ENCODE measurements around the gene IFT74. TPM values are rescaled to one million over a fixed set of nuclear protein-coding genes. Genes with fewer than 3 reads are reported as not detected.

The IFT74 gene
- total and polyA plus RNA-seq, 2 of the 13 experiments (the other 11 are each of a cell fraction or from before 2014, with no cell fraction given): 4.2 to 12.3 TPM

DNA sequence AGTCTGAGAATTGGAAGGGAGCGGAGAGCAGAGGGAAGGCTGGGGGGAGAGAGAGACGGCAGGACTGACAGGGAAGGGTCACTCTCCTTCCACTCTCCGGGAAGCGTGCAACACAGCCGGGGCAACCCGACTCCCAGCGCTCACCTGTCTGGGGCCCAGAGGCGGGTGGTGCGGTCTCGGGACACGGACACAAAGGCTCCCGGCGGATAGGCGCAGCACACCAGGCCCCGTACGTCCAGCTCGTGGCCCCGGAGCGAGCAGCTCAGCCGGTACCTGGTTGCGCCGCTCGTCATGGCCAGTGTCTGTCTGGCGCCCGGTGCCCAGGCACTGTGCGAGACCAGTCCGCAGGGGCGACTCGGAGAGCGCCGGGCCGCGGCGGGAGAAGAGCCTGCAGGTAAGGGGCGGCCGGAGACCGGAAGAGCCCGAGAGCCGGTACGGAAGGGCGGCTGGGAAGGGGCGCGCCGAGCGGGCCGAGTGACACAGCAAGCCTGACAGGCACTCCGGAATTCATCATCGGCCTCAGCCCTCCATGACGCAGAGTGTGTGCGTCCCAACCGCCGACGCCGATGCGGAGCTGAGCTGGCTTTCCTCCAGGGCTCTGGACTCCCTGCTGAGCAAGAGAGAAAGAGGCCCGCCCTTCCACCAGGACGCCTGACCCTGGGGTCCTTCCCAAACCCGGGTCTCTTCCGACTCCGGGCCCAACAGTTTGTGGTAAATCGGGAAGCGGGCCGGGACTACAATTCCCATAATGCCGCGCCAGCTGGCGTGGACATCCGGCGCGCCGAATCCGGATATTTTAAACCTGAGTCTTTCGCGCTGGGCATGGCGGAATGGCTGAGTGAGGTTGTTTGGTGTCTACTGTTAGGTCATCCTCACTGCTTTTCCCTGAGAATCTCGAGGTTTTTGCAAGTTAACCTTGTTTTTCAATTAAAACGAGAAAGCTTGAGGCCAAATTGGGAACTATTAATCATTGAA is 9.2 kb upstream of the IFT74 start, which contains the start of gene PLAA (continued):
- TF ChIP-seq, protein P1, sequence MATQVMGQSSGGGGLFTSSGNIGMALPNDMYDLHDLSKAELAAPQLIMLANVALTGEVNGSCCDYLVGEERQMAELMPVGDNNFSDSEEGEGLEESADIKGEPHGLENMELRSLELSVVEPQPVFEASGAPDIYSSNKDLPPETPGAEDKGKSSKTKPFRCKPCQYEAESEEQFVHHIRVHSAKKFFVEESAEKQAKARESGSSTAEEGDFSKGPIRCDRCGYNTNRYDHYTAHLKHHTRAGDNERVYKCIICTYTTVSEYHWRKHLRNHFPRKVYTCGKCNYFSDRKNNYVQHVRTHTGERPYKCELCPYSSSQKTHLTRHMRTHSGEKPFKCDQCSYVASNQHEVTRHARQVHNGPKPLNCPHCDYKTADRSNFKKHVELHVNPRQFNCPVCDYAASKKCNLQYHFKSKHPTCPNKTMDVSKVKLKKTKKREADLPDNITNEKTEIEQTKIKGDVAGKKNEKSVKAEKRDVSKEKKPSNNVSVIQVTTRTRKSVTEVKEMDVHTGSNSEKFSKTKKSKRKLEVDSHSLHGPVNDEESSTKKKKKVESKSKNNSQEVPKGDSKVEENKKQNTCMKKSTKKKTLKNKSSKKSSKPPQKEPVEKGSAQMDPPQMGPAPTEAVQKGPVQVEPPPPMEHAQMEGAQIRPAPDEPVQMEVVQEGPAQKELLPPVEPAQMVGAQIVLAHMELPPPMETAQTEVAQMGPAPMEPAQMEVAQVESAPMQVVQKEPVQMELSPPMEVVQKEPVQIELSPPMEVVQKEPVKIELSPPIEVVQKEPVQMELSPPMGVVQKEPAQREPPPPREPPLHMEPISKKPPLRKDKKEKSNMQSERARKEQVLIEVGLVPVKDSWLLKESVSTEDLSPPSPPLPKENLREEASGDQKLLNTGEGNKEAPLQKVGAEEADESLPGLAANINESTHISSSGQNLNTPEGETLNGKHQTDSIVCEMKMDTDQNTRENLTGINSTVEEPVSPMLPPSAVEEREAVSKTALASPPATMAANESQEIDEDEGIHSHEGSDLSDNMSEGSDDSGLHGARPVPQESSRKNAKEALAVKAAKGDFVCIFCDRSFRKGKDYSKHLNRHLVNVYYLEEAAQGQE (IDR thresholded peaks at IDR 0.05; ENCODE audit: borderline replicate concordance in 1 of 2, low read depth in 1 of 2, low read length in 2 of 2): 0 out of 4 replicates have a peak, but pooled peaks of 1 of the 2 experiments have one; percentile 4
- TF ChIP-seq, protein P2, sequence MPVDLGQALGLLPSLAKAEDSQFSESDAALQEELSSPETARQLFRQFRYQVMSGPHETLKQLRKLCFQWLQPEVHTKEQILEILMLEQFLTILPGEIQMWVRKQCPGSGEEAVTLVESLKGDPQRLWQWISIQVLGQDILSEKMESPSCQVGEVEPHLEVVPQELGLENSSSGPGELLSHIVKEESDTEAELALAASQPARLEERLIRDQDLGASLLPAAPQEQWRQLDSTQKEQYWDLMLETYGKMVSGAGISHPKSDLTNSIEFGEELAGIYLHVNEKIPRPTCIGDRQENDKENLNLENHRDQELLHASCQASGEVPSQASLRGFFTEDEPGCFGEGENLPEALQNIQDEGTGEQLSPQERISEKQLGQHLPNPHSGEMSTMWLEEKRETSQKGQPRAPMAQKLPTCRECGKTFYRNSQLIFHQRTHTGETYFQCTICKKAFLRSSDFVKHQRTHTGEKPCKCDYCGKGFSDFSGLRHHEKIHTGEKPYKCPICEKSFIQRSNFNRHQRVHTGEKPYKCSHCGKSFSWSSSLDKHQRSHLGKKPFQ (CRISPR knock-in tag; IDR thresholded peaks at IDR 0.05; ENCODE audit: insufficient replicate concordance): no peak
- TF ChIP-seq KLF9 (CRISPR knock-in tag; IDR thresholded peaks at IDR 0.05; ENCODE audit: low read depth): 0 out of 2 replicates have a peak, but pooled peaks have one; percentile 39
- TF ChIP-seq, protein P3, sequence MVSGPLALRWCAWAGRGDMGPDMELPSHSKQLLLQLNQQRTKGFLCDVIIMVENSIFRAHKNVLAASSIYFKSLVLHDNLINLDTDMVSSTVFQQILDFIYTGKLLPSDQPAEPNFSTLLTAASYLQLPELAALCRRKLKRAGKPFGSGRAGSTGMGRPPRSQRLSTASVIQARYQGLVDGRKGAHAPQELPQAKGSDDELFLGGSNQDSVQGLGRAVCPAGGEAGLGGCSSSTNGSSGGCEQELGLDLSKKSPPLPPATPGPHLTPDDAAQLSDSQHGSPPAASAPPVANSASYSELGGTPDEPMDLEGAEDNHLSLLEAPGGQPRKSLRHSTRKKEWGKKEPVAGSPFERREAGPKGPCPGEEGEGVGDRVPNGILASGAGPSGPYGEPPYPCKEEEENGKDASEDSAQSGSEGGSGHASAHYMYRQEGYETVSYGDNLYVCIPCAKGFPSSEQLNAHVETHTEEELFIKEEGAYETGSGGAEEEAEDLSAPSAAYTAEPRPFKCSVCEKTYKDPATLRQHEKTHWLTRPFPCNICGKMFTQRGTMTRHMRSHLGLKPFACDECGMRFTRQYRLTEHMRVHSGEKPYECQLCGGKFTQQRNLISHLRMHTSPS (CRISPR knock-in tag; IDR thresholded peaks at IDR 0.05; ENCODE audit: low read depth): peak; percentile 60; the same call in 1 of the 2 replicates
- TF ChIP-seq ZNF746 (CRISPR knock-in tag; IDR thresholded peaks at IDR 0.05): no peak
- no peak for TF ChIP-seq TEAD2 (CRISPR knock-in tag; IDR thresholded peaks at IDR 0.05)
- peak; percentile 75 for TF ChIP-seq ZNF781 (CRISPR knock-in tag; IDR thresholded peaks at IDR 0.05; ENCODE audit: borderline replicate concordance, not compliant biosample characterization)
- no peak; the same call in 1 of the 2 replicates for TF ChIP-seq ZNF615 (CRISPR knock-in tag; IDR thresholded peaks at IDR 0.05; ENCODE audit: borderline replicate concordance)
- TF ChIP-seq, protein P4, sequence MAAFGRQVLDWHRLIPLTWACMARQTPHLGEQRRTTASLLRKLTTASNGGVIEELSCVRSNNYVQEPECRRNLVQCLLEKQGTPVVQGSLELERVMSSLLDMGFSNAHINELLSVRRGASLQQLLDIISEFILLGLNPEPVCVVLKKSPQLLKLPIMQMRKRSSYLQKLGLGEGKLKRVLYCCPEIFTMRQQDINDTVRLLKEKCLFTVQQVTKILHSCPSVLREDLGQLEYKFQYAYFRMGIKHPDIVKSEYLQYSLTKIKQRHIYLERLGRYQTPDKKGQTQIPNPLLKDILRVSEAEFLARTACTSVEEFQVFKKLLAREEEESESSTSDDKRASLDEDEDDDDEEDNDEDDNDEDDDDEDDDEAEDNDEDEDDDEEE (CRISPR knock-in tag; IDR thresholded peaks at IDR 0.05): no peak
- no peak for TF ChIP-seq ZFP62 (CRISPR knock-in tag; IDR thresholded peaks at IDR 0.05)
- TF ChIP-seq, protein P5, sequence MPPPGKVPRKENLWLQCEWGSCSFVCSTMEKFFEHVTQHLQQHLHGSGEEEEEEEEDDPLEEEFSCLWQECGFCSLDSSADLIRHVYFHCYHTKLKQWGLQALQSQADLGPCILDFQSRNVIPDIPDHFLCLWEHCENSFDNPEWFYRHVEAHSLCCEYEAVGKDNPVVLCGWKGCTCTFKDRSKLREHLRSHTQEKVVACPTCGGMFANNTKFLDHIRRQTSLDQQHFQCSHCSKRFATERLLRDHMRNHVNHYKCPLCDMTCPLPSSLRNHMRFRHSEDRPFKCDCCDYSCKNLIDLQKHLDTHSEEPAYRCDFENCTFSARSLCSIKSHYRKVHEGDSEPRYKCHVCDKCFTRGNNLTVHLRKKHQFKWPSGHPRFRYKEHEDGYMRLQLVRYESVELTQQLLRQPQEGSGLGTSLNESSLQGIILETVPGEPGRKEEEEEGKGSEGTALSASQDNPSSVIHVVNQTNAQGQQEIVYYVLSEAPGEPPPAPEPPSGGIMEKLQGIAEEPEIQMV (CRISPR knock-in tag; IDR thresholded peaks at IDR 0.05; ENCODE audit: low read depth): peak; percentile 54; the same call in 1 of the 2 replicates
- no peak for TF ChIP-seq ZNF232 (CRISPR knock-in tag; IDR thresholded peaks at IDR 0.05; ENCODE audit: borderline replicate concordance)
- TF ChIP-seq HDAC2 (CRISPR knock-in tag; IDR thresholded peaks at IDR 0.05): peak; percentile 71
- TF ChIP-seq, protein P6, sequence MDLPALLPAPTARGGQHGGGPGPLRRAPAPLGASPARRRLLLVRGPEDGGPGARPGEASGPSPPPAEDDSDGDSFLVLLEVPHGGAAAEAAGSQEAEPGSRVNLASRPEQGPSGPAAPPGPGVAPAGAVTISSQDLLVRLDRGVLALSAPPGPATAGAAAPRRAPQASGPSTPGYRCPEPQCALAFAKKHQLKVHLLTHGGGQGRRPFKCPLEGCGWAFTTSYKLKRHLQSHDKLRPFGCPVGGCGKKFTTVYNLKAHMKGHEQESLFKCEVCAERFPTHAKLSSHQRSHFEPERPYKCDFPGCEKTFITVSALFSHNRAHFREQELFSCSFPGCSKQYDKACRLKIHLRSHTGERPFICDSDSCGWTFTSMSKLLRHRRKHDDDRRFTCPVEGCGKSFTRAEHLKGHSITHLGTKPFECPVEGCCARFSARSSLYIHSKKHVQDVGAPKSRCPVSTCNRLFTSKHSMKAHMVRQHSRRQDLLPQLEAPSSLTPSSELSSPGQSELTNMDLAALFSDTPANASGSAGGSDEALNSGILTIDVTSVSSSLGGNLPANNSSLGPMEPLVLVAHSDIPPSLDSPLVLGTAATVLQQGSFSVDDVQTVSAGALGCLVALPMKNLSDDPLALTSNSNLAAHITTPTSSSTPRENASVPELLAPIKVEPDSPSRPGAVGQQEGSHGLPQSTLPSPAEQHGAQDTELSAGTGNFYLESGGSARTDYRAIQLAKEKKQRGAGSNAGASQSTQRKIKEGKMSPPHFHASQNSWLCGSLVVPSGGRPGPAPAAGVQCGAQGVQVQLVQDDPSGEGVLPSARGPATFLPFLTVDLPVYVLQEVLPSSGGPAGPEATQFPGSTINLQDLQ (CRISPR knock-in tag; IDR thresholded peaks at IDR 0.05): no peak

All from HepG2 (cell line).